GM12878 (cell line): ENCODE results near the gene CLK2. TPM values are rescaled to one million over a fixed set of nuclear protein-coding genes. Genes with fewer than 3 reads are reported as not detected.

Experiments used
- ATAC-seq: fragments of 200-7000 bp; cut with Tn5 transposase; 3 replicates; pipeline ENCODE4 v1.9.1; 2020; ENCODE audit warnings: mild to moderate bottlenecking, moderate library complexity
- BruUV-seq: library from RNA; stranded (reverse); fragments of 400-500 nt; replicated peaks from 2 replicates; lab custom pipeline; 2021; lab: Mats Ljungman, UMichigan
- CTCF ChIA-PET: fragments of 300-600 bp; sonication (Branson Sonifier 250); formaldehyde crosslinking; extraction: SDS; loops from one replicate; lab custom pipeline; 2021; ENCODE audit warnings: inconsistent platforms; lab: Yijun Ruan, JAX
- POLR2A ChIA-PET: fragments of 350-600 bp; formaldehyde crosslinking; extraction: SDS; loops from one replicate; lab custom pipeline; 2021; ENCODE audit warnings: inconsistent platforms; lab: Charles Lee
- RAD21 ChIA-PET: fragments of 300-600 bp; sonication (Branson Sonifier 250); formaldehyde crosslinking; loops from one replicate; lab custom pipeline; 2023; ENCODE audit warnings: antibody characterized with exemption; ENCODE audit not compliant: unreplicated experiment; lab: Charles Lee
- SMC1A ChIA-PET: fragments of 300-600 bp; sonication (Branson Sonifier 250); formaldehyde crosslinking; loops from one replicate; lab custom pipeline; 2023; ENCODE audit not compliant: unreplicated experiment, uncharacterized antibody; lab: Charles Lee
- DNase-seq: peaks from one replicate; pipeline ENCODE4 v3.0.0-alpha.2; 2011; ENCODE audit warnings: low read depth, low spot score
- FAIRE-seq: peaks from 3 replicates; lab custom pipeline; 2011; peaks lifted over from hg19 to GRCh38; lab: Jason Lieb, UNC
- H2AFZ ChIP-seq: 2 replicates; pipeline ENCODE4 v1.6.0; 2011; ENCODE audit warnings: low read depth, low read length, control low read depth; ENCODE audit not compliant: control insufficient read depth
- H3K27ac ChIP-seq: 2 replicates; pipeline ENCODE4 v1.5.1; 2011; ENCODE audit warnings: control low read depth; ENCODE audit not compliant: control insufficient read depth, insufficient read depth
- H3K27me3 ChIP-seq, 2 experiments: replicated peaks in 1 of 2; 2 replicates each; pipeline versions ENCODE4 v1.6.0 to v1.6.1; 2011; ENCODE audit warnings: low read length in 1 of 2; ENCODE audit not compliant: control insufficient read depth in 2 of 2, insufficient read depth in 2 of 2
- H3K36me3 ChIP-seq, 2 experiments: 2 replicates each; pipeline ENCODE4 v1.5.1; 2011; ENCODE audit warnings: low read length in 1 of 2; ENCODE audit not compliant: control insufficient read depth in 2 of 2, insufficient read depth in 2 of 2
- H3K4me1 ChIP-seq: 2 replicates; pipeline ENCODE4 v1.6.1; 2011; ENCODE audit warnings: mild to moderate bottlenecking, low read length, moderate library complexity, mixed read lengths; ENCODE audit not compliant: control insufficient read depth, insufficient read depth
- H3K4me2 ChIP-seq: 2 replicates; pipeline ENCODE4 v1.6.0; 2011; ENCODE audit warnings: control low read depth; ENCODE audit not compliant: control insufficient read depth, insufficient read depth
- H3K4me3 ChIP-seq: fragments of 200-600 bp; sonication (generic); 2 replicates; pipeline ENCODE4 v1.5.1; 2016
- H3K79me2 ChIP-seq: 2 replicates; pipeline ENCODE4 v1.6.0; 2011; ENCODE audit warnings: low read length; ENCODE audit not compliant: control insufficient read depth, insufficient read depth
- H3K9ac ChIP-seq: 2 replicates; pipeline ENCODE4 v1.8.0; 2011; ENCODE audit warnings: low read length, control low read depth, mixed read lengths; ENCODE audit not compliant: control insufficient read depth, insufficient read depth
- H3K9me3 ChIP-seq: replicated peaks from 3 replicates; pipeline ENCODE4 v1.5.1; 2011; ENCODE audit warnings: mild to moderate bottlenecking, low read length; ENCODE audit not compliant: control insufficient read depth, insufficient read depth
- H4K20me1 ChIP-seq: 2 replicates; pipeline ENCODE4 v1.6.0; 2011; ENCODE audit not compliant: control insufficient read depth, insufficient read depth
- EGR1 ChIP-seq, 2 experiments: IDR thresholded peaks; 1 replicate in 1 of 2; 2 replicates in 1 of 2; pipeline ENCODE4 v1.6.1; 2011 to 2012; ENCODE audit warnings: low read depth in 2 of 2, low read length in 2 of 2, borderline replicate concordance in 1 of 2, mild to moderate bottlenecking in 1 of 2, moderate library complexity in 1 of 2
- MYB ChIP-seq: fragments of 150-350 bp; IDR thresholded peaks from 2 replicates; pipeline ENCODE4 v1.6.1; 2014; ENCODE audit warnings: mild to moderate bottlenecking, low read depth, low read length, borderline replicate concordance
- POLR2AphosphoS5 ChIP-seq: IDR thresholded peaks from 2 replicates; pipeline ENCODE4 v1.6.1; 2011; ENCODE audit warnings: mild to moderate bottlenecking, low read length, inconsistent platforms
- SIN3A ChIP-seq: IDR thresholded peaks from 2 replicates; pipeline ENCODE4 v1.6.1; 2012; ENCODE audit warnings: low read depth, low read length, improper control_type of control experiment
- WGBS: methylation state at CpG from one replicate; pipeline ENCODE4 v1.1.6; 2016; ENCODE audit warnings: low lambda C conversion rate; ENCODE audit not compliant: insufficient replicate concordance, insufficient coverage; ENCODE audit errors: missing lambda C conversion rate; 5-methylcytosine and 5-hydroxymethylcytosine counted together
- in situ Hi-C: fragments of 300-500 bp; cut with MboI; formaldehyde crosslinking; loops from 9 replicates; pipeline ENCODE4 v1.14.3; 2018; ENCODE audit warnings: mixed read lengths
- intact Hi-C: fragments of 100-400 bp; cut with micrococcal nuclease; formaldehyde crosslinking; loops from one replicate; pipeline ENCODE4 v1.14.2; 2022; ENCODE audit not compliant: unreplicated experiment
- polyA plus RNA-seq, 11 experiments: library from polyadenylated mRNA; depleted of rRNA in 4 of 11; unstranded in 6 of 11; stranded (reverse) in 5 of 11; fragments of >200 nt; fragmentation: Nextera tagmentation in 4 of 11; fragmentation: Illumina TruSeq in 1 of 11; extraction: Ambion mirVana in 4 of 11; extraction: Trizol in 1 of 11; gene quantifications; 1 replicate in 1 of 11; 2 replicates in 10 of 11; pipeline versions ENCODE4 v1.2.1 to v1.2.3, GENCODE V29; 2011 to 2016; ENCODE audit warnings: inconsistent platforms in 2 of 11, missing spikeins in 2 of 11, low read depth in 1 of 11
- total RNA-seq, 4 experiments: library from RNA; depleted of rRNA in 3 of 4; stranded (reverse); fragments of >200 nt in 3 of 4; fragmentation: Illumina TruSeq in 1 of 4; extraction: Trizol in 1 of 4; gene quantifications; 2 replicates each; pipeline versions ENCODE4 v1.2.1 to v1.2.3, GENCODE V29; 2013 to 2021
- TF ChIP-seq, protein P1 (sequence below): fragments of 450-650 bp; IDR thresholded peaks from 2 replicates; pipeline ENCODE4 v1.6.1; 2018; ENCODE audit warnings: borderline replicate concordance, mild to moderate bottlenecking; ENCODE audit not compliant: partially characterized antibody

The CLK2 gene
- total and polyA plus RNA-seq, 10 of the 15 experiments (the other 5 are each of a cell fraction or from before 2014, with no cell fraction given), result 11.1 to 83.7 (median 36.7) TPM

DNA sequence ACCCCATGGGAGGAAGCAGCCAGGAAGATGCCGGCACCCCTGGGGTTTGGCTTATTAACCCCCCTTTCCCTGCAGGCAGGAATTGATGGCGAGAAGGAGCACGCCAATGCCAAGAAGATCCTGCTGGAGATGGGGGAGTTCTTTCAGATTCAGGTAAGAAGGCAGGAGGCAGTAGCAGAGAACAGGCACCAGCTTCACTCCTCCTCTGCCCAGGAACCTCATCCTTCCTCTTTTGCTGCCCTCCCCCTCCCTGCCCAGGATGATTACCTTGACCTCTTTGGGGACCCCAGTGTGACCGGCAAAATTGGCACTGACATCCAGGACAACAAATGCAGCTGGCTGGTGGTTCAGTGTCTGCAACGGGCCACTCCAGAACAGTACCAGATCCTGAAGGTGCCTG is 46.2 kb upstream of the CLK2 start:
- no TSS peak for BruUV-seq
- RAD21 ChIA-PET, result no interaction called here
- no peak overlapping the region for H3K4me3 ChIP-seq
- H3K9me3 ChIP-seq, result no peaks in the 10 kb centered on the region
- peaks cover 7% of the 10 kb centered on the region for H3K4me1 ChIP-seq
- H3K79me2 ChIP-seq, result no peaks in the 10 kb centered on the region; the same call in none of the 2 replicates
- H3K27me3 ChIP-seq, result no peaks in the 10 kb centered on the region
- H2AFZ ChIP-seq, result no peak overlapping the region
- in situ Hi-C loops (no loop called here), intact Hi-C loops (no loop called here)
- ATAC-seq, result no peak
- H4K20me1 ChIP-seq, result no peaks in the 10 kb centered on the region
- no peak for FAIRE-seq
- POLR2A ChIA-PET, result no interaction called here
- TF ChIP-seq POLR2AphosphoS5, result no peak
- no peak for TF ChIP-seq EGR1 (IDR thresholded peaks at IDR 0.05; ENCODE audit: borderline replicate concordance in 1 of 2, low read depth in 2 of 2, low read length in 2 of 2)
- TF ChIP-seq SIN3A, result no peak
- TF ChIP-seq, protein P1, sequence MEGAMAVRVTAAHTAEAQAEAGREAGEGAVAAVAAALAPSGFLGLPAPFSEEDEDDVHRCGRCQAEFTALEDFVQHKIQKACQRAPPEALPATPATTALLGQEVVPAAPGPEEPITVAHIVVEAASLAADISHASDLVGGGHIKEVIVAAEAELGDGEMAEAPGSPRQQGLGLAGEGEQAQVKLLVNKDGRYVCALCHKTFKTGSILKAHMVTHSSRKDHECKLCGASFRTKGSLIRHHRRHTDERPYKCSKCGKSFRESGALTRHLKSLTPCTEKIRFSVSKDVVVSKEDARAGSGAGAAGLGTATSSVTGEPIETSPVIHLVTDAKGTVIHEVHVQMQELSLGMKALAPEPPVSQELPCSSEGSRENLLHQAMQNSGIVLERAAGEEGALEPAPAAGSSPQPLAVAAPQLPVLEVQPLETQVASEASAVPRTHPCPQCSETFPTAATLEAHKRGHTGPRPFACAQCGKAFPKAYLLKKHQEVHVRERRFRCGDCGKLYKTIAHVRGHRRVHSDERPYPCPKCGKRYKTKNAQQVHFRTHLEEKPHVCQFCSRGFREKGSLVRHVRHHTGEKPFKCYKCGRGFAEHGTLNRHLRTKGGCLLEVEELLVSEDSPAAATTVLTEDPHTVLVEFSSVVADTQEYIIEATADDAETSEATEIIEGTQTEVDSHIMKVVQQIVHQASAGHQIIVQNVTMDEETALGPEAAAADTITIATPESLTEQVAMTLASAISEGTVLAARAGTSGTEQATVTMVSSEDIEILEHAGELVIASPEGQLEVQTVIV, result no peak
- no peak for TF ChIP-seq MYB
- WGBS, result 90% methylated on average over 5 of the region's 5 CpGs
- peaks cover 7 to 26% of the 10 kb centered on the region in 2 experiments for H3K36me3 ChIP-seq
- no peak for DNase-seq
- H3K4me2 ChIP-seq, result no peak overlapping the region
- no peak overlapping the region for H3K27ac ChIP-seq
- CTCF ChIA-PET, result interaction anchor here (1.5 to 9.6 kb wide), 3 partner anchors 13 to 273 kb away, joined by 3 to 225 read pairs (median 37); partner anchors contain the start of genes ENTREP3 and FDPS
- no peak overlapping the region for H3K9ac ChIP-seq
- SMC1A ChIA-PET, result interaction anchor here (0.6 to 6.8 kb wide), 2 partner anchors 13 to 68 kb away, joined by 3 to 57 read pairs; no protein-coding TSS in a partner anchor
